GM19035 (cell line): ENCODE measurements around the gene POLR3K.

Source experiments
- ATAC-seq: cut with Tn5 transposase; IDR thresholded peaks from one replicate; pipeline ENCODE4 v1.9.1; 2021; ENCODE audit not compliant: unreplicated experiment

The POLR3K gene

GRCh38 chr16:66309-67182 lies 13.1 kb upstream of the POLR3K start:
- no peak for ATAC-seq

- no peak for ATAC-seq
Measured at GRCh38 chr16:65745-66144, 12.3 kb upstream of the POLR3K start.

- ATAC-seq = no peak
Measured at GRCh38 chr16:64914-65255, 11.5 kb upstream of the POLR3K start.

GRCh38 chr16:63998-64913 lies 10.8 kb upstream of the POLR3K start:
- no peak for ATAC-seq

- ATAC-seq = no peak
Measured at GRCh38 chr16:63466-63865, 10.1 kb upstream of the POLR3K start.

GRCh38 chr16:62968-63391 lies 9.6 kb upstream of the POLR3K start:
- no peak for ATAC-seq

- no peak for ATAC-seq
Measured at GRCh38 chr16:62283-62967, 9.0 kb upstream of the POLR3K start.

GRCh38 chr16:61879-62281 lies 8.5 kb upstream of the POLR3K start:
- ATAC-seq = no peak

- no peak for ATAC-seq
Measured at GRCh38 chr16:60929-61878, 7.8 kb upstream of the POLR3K start.

GRCh38 chr16:60166-60565 lies 6.8 kb upstream of the POLR3K start:
- ATAC-seq = no peak

GRCh38 chr16:59440-60059 lies 6.1 kb upstream of the POLR3K start:
- no peak for ATAC-seq

- no peak for ATAC-seq
Measured at GRCh38 chr16:58491-59439, 5.4 kb upstream of the POLR3K start.

- ATAC-seq = no peak
Measured at GRCh38 chr16:57711-58110, 4.3 kb upstream of the POLR3K start.

- ATAC-seq = no peak
Measured at GRCh38 chr16:56231-56927, 3.0 kb upstream of the POLR3K start.

- ATAC-seq = no peak
Measured at GRCh38 chr16:55571-56136, 2.2 kb upstream of the POLR3K start.

- no peak for ATAC-seq
Measured at GRCh38 chr16:54237-54581, 801 bp upstream of the POLR3K start.

GRCh38 chr16:50769-51591 lies 2.4 kb downstream of the POLR3K start:
- no peak for ATAC-seq
